Choroid plexus epithelial cell (primary cell): ENCODE measurements around the gene WAPL.
A peak's percentile ranks its signal among the peaks of the same experiment; 100 is the strongest.
"Not testable (repeated sequence)": the region's sequence is repeated elsewhere in the genome, so short reads cannot be mapped to it uniquely, and the experiment has no call there.

Source experiments
- DNase-seq: peaks from one replicate; pipeline ENCODE4 v3.0.0-alpha.2; 2010; ENCODE audit warnings: low read depth
- H3K4me3 ChIP-seq: 2 replicates; pipeline ENCODE4 v1.5.1; 2011; ENCODE audit warnings: low read depth, mild to moderate bottlenecking, control low read depth, low read length, moderate library complexity
- TF ChIP-seq, protein P1 (sequence below): conservative IDR thresholded peaks from 2 replicates; pipeline ENCODE4 v1.5.1; 2011; ENCODE audit warnings: low read depth, mild to moderate bottlenecking, control low read depth, inconsistent platforms, low read length, moderate library complexity

The WAPL gene

DNA sequence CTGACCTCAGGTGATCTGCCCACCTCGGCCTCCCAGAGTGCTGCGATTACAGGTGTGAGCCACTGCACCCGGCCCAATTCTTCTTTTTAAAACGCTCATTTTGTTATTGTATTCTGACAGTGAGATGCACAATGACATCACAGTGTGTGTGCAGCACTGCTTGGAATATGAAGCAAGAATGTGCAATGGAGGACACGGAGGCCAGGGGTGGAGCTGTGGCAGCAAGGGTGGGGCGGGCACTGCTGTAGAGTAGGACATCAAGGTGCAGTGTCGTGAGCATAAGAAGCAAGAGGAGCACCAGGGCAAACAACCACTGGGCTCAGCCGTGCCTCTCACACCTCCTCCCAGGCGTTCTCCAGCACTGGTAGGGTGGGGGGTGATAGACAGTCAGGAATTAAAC lies 128.2 kb downstream of the WAPL start:
- TF ChIP-seq, protein P1, sequence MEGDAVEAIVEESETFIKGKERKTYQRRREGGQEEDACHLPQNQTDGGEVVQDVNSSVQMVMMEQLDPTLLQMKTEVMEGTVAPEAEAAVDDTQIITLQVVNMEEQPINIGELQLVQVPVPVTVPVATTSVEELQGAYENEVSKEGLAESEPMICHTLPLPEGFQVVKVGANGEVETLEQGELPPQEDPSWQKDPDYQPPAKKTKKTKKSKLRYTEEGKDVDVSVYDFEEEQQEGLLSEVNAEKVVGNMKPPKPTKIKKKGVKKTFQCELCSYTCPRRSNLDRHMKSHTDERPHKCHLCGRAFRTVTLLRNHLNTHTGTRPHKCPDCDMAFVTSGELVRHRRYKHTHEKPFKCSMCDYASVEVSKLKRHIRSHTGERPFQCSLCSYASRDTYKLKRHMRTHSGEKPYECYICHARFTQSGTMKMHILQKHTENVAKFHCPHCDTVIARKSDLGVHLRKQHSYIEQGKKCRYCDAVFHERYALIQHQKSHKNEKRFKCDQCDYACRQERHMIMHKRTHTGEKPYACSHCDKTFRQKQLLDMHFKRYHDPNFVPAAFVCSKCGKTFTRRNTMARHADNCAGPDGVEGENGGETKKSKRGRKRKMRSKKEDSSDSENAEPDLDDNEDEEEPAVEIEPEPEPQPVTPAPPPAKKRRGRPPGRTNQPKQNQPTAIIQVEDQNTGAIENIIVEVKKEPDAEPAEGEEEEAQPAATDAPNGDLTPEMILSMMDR = no peak
- DNase-seq = no peak
- H3K4me3 ChIP-seq = no peak overlapping the region

DNA sequence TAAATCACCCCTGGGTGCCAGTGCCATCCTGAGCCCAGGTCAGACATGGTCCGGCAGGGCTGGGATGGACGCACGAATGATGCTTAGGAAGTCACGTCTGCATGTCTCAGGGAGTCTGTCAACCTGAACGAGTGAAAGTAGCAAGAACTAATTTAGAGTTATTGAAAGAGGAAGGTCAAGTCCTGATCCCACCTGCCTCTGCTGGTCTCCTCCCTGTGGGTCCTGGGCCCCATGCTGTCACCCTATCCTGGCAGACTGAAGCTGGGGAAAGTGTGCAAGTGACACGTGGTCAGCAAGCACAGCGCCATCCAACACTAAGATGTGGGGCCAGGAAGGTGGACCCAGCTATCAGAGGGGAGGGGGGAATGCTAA lies 128.9 kb downstream of the WAPL start:
- TF ChIP-seq, protein P1 = no peak
- no peak overlapping the region for H3K4me3 ChIP-seq
- DNase-seq = no peak

DNA sequence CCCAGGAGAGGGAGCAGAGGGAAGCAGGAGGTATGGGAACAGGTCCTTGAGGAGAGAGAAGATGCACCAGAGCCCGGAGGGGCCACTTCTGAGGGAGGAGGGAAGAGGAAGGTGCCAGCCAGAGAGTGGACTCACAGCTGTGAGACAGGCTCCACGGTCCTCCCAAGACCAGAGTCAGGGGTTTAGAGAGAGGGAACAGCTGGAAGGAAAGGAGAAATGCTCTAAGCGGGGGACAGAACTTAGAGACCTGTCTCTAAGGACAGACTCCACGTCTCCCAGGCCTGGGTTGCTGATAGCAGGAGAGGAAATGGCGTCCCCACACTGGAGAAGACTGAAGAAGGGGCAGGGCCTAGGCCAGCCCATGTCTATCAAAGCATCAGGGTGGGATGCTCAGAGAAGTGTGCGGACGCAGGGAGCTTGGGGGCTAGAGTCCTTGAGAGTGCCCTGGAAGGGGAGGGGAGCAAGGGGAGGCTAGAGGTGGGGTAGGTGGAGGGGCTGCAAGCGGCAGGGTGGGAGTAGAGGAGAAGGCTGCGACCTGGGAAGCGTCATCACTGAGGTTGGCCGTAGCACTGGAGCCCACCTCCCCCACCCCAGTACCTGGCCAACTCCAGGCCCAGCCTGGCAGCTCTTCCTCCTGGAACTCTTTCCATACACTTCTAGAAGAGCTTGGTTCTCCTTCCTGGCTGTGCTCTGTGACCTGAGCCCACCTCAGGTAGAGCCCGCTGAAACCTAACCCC lies 129.4 kb downstream of the WAPL start:
- H3K4me3 ChIP-seq = no peak overlapping the region
- DNase-seq = no peak
- TF ChIP-seq, protein P1 = no peak

DNA sequence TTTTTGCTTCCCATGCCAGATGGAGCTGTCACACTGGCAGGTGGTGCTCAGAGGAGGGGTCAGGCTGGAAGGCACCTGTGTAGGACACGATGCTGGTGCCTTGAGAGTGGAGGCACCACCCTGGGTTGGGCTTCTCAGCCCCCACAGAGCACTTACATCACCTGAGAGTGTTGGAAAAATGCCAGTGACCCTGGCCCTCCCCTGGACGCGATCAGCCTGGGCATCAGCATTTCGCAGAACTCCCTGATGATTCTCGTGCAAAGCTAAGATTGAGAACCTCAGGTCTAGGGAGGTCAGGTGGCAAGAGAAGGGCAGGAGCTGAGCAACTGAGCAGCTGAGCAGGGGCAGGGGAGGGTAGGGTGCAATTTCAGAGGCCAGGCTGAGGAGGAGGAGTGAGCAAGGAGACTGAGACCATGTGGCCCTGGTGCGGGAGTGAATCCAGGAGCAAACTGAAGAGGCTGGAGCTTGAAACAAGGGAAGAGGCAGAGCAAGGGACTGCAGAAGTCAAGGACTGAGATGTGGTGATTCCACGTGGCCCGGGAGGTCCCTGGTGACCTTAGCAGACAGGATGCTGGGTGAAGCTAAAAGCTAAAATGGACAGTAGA lies 130.3 kb downstream of the WAPL start:
- TF ChIP-seq, protein P1 = no peak
- DNase-seq = no peak
- no peak overlapping the region for H3K4me3 ChIP-seq

DNA sequence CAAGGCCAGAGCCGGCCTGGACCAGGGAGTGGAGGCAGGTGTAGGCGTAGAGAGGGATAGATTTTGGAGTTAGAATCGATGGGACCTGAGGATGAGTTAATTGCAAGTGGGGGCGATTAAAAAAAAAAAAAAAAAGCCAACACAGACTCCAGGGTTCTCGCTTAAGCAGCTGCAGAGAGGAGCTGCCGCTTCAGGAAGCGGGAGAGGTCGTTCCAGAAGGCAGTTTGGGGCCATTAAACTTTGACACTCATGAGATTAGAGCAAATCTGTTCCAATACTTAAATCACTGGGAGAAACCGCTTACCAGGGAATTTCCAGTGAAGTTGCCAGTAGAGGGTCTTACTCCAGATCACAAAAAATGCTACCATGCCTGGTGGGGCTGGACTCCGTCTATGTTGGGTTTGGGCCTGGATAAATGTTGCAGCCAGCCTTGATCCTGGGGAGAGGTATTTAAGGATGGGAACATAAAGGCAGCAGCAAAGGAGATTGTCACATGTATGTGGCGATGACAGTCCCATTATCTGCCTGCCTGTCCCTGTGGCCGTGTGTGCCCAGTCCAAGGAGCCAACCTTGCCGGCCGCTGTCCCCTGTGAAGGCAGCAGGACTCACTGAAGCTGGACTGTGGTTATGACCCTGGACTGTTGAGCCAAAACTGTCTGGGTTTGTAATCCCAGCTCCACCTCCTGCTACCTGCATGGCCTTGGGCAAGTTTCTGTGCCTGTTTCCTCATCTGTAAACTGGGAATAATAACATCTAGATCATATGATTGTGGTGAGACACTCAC lies 131.1 kb downstream of the WAPL start:
- H3K4me3 ChIP-seq = no peak overlapping the region
- TF ChIP-seq, protein P1 = no peak
- no peak for DNase-seq

DNA sequence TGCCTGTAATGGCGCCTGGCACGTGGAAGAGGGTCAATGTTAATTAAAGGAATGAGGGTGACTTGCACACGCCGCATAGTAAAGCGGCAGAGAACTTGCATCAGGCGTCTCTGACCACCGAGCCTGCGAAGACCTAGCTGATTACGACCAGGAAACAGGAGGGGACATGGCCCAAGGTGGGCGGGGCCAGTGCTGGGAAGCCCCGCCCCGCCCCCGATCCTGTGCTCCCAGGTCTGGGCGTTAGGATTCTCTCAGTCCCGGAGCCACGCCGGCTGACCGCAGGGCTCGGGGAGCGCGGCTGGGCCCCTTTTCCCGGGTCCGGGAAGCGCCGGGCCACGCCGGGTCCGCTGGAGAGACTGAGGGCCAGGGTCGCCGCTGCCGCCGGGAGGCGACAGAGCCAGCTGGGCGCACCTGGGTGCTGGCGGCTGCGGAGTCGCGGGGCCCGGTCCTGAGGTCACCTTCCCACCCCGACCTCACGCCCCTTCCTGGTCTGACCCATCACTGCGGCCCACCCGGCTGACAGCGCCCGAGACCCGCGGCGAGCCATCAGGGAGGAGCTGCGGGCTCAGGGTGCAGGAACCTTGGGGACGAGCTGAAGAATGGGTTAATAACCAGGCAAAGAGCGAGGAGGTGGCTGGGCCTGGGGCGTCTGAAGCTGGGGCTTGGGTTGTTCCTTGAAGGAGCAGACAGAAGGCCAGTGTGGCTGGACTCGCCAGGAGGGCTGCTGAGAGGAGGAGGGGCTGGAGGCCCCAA lies 132.0 kb downstream of the WAPL start:
- peak overlapping the region; percentile 44 for H3K4me3 ChIP-seq
- DNase-seq = peak; percentile 41
- TF ChIP-seq, protein P1 = no peak

DNA sequence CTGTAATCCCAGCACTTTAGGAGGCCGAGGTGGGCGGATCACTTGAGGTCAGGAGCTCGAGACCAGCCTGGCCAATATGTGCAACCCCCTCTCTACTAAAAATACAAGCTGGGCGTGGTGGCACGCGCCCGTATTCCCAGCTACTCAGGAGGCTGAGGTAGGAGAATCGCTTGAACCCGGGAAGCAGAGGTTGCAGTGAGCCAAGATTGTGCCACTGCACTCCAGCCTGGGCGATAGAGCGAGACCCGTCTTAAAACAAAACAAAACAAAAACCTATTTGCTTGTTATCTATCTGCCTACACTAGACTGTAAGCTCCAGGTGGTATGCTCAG lies 132.5 kb downstream of the WAPL start:
- DNase-seq = not testable (repeated sequence)

More for the DNA sequence above, 132.5 kb downstream of the WAPL start:
- peak overlapping the region; percentile 44 for H3K4me3 ChIP-seq
